ENCODE results near the gene ECE1.
"Not testable (repeated sequence)": the region's sequence is repeated elsewhere in the genome, so short reads cannot be mapped to it uniquely, and the experiment has no call there.

ECE1 gene

GRCh38 chr1:21290546-21290944, 282 bp upstream of the ECE1 start:
- peak; percentile 51 for DNase-seq

GRCh38 chr1:21289127-21289526, 1.1 kb downstream of the ECE1 start:
- no peak for DNase-seq

GRCh38 chr1:21287905-21288514, 2.3 kb downstream of the ECE1 start:
- DNase-seq, result no peak

DNA sequence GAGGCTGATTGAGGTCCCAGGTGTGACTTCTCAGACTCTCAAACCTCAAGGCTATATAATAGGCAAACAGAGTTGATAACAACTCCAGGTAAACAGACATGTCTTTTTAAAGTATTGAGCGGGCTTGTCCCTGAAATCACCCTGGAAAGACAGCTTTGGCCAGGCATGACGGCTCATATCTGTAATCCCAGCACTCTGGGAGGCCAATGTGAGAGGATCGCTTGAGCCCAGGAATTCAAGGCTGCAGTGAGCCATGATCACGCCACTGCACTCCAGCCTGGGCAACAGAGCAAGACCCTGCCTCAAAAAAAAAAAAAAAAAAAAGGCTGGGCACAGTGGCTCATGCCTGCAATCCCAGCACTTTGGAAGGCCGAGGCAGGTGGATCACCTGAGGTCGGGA, 4.9 kb downstream of the ECE1 start:
- not testable (repeated sequence) for DNase-seq

DNA sequence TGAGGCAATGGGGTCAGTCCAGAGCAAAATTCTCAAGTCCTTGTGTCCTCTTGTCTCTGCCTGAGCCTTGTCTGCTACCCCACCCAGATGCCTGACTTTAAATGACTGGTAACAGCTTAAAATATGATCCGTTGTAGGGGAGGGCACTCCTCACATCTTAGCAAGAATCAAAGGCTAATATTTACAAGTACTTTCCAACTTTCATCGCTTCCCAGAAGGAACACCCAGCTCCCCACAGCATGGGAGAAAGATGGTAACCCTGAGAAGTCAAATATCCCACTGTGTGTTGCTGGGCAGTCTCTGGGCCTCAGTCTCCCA, 5.2 kb downstream of the ECE1 start:
- DNase-seq, result no peak

- no peak for DNase-seq
Observed at GRCh38 chr1:21284206-21285054, 5.8 kb downstream of the ECE1 start.

- DNase-seq, result no peak
Observed at GRCh38 chr1:21283524-21283923, 6.7 kb downstream of the ECE1 start.

- DNase-seq, result not testable (repeated sequence)
Observed at GRCh38 chr1:21282020-21282419, 8.2 kb downstream of the ECE1 start.

GRCh38 chr1:21280482-21280881, 9.8 kb downstream of the ECE1 start:
- no peak for DNase-seq

DNA sequence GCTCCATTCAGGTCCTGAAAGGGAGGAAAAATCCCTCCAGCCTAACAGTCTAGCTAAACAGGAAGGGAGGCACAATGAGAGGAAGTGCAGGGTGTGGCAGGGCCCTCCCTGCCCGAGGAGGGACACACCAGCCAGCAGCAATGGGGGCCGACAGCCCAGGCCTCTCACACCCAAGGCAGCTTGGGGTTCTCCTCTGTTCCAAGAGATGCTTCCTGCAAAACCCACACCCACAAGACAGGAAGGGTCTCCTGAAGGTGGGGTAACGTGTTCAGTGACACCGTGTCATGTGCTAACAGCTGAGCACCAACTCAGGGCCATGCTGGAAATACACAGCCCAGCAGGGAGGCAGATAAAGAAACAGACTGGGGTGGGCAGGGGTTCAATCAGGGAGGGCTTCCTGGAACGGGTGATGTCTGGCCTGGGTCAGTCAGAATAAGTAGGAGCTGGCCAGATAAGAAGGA, 10.2 kb downstream of the ECE1 start:
- no peak for DNase-seq

DNA sequence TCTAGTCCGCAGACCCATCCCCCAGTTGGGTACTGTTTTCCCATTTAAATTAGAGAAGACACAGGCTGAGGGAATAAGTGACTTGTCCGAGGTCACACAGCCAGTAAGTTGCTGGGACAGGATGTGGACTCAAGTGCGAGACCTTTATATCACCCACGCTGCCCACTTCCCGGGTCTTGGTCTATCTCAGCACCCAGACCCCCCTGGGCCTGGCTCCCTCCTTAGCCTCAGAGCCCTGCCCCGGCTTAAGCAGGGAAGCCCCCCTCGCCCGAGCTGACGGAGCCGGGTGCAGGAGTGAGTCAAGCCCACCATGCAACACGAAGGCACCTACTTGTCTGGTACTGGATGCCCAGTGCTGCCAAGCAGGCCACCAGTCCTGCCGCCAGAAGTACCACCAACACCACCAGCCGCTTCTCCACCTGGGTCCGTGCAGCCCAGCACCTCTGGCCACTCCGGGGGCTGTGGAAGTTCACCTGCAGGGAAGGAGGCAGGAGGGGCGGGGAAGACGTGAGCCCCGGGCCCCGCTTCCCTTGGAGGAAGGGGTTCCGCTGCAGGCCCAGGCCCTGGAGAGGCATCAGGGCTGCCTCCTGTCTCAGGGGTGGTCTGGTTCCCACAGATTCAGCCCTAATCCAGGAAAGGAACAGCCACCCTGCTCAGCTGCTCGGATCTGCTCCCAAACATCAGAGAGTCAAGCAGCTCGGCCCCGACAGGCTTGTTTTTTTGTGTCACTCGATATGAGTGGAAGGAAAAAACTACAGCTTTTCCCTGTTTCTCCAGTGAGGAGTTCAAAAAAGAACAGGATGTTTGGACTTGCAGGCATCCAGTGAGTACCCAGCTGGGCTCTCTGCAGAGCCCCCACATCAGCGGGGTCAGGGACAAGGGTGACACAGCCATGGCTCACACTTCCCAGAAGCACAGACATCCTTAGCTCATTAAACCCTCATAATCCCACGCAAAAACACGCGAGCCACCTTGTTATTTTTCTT, 11.1 kb downstream of the ECE1 start:
- DNase-seq, result no peak

- DNase-seq, result no peak
Observed at GRCh38 chr1:21278208-21278859, 11.9 kb downstream of the ECE1 start.

GRCh38 chr1:21277180-21277579, 13.1 kb downstream of the ECE1 start:
- DNase-seq, result no peak

DNA sequence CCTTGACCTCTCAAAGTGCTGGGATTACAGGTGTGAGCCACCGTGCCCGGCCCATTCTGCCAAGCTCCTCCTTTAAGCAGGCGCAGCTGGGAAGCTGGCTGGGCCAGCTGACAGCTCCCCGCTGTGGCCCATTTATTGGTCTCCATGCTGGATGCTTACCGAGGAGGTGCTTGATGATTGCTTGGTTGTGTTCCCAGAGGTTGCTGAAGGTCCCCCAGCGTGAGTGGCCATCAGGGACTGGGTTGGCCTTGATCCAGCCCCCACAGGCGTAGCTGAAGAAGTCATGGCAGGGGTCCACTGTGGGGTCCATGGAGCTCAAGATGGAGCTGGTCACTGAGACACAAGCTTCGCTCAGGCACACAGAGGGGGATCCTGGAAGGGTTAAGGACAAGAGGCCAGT, 17.7 kb downstream of the ECE1 start:
- no peak for DNase-seq

DNA sequence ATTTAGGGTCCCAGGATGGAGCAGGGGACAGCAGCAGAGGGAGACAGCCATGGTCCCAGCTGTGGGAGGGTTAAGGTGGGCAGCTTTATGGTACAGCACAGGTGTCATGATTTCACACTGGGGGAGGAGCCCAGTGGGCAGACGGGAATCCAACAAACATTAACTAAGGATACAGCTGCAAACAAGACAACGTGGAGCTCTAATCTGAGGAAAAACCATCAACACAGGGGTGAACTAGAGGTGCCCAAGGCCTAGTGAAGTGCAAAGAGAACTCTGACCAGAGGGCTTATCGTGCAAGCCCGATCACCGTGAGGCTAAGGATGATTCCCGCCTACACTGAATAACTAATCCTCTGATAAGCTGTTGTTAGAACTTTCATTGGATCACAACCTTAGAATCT, 18.7 kb downstream of the ECE1 start:
- peak; percentile 25 for DNase-seq

- DNase-seq, result peak; percentile 76
Observed at GRCh38 chr1:21270086-21270689, 20.1 kb downstream of the ECE1 start.

DNA sequence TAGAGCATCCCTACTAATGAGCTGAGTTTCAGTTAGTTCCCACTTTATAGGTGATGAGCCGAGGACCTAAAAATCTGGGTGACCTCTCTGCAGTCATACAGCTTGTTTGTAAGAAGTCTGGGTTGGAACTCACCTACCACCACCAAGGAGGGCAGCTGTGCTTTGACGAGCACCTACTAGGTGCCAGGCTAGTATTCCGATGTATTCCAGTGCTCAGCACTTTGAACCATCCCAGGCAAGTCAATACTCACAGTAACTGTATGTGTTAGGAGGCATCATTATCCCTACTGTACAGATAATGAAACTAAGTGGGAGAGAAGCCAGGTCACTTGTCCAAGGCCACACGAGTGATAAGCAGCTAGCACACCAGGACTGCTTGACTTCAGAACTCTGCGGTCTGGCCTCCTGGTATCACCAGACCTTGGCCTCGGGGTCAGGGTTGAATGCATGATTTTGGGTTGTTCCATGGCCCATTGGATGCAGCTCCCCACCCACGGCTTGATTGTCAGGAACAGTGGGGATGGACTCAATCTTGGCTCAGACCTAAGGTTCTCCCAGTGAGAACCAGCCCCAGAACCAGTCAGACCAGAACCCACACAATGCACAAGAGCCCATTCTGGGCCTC, 20.7 kb downstream of the ECE1 start:
- no peak for DNase-seq

DNA sequence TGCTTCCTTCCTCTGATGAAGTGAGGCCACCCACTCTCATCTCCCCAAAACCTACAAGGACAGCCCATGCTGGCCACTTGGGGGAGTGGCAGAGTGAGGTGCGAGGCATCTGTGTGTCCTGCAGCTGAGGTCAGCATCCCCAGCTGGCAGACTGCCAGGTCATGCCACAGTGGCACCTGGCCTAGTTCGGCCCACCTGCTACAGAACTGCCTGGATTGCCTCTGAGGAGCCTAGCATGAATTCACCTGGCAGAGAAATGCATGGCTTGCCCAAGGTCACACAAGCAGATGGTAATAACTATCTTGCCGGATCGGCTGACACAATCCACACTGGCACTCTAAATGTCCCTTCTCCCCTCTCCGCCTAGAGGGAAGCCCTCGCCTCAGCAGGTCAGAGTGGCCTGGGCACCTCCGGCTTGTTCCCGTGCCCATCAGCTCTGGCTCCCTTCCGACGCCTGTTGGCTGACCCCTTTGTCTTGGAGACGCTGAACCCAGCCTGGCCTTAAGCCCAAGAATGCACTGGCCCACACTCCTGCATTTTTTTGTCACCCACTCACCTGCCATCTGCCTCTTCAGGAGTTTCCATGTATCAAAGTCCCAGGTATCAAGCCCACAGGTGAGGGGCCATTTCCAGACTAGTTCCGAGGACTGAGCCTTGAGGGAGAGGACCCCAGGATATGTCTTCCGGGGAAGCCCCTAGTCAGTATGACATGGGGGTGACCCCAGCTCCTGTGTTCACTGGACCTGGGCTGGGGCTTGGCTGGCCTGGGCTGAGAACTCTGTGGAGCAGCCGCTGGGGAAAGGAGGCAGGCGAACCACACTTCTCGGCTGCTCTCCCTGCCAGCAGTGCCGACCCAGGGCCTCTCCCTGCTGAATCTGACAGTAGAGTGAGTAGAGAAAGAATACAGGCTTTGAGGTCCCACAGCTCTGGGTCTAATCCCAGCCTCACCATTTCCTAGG, 21.7 kb downstream of the ECE1 start:
- DNase-seq, result peak; percentile 90

DNA sequence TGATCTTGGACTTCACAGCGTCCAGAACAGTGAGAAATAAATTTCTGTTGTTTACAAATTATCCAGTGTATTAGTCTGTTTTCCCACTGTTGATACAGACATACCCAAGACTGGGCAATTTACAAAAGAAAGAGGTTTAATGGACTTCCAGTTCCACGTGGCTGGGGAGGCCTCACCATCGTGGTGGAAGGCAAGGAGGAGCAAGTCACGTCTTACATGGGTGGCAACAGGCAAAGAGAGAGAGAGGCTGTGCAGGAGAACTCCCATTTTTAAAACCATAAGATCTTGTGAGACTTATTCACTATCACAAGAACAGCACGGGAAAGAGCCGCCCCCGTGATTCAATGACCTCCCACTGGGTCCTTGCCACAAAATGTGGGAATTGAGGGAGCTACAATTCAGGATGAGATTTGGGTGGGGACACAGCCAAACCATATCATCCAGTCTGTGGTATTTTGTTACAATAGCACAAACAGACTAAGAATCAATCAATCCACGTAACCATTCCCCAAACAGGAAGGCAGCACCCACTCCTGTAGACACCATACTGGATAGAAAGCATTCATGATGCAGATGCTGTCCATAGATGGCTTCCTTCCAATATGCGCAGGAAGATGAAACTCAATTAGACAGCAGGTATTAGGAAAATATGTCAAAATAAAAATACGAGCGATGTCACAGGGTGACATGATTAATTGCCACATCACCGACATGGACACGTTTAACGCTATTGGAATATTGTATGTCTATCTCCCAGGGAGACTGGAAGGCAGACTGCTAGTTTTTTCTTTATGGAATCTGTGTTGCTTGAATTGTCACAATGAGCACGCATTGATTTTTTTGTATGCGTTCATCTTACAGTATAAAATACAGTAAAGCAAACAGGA, 22.8 kb downstream of the ECE1 start:
- no peak for DNase-seq
